CD4-positive, CD25-positive, alpha-beta regulatory T cell (primary cell): ENCODE measurements around the gene N4BP2. TPM values are rescaled to one million over a fixed set of nuclear protein-coding genes. Genes with fewer than 3 reads are reported as not detected.

Source experiments
- ATAC-seq, 2 donors: fragments of 150-1000 bp; cut with Tn5 transposase; one replicate each; pipeline ENCODE4 v1.10.0; 2021; ENCODE audit warnings: low read depth in 2 of 2, moderate number of reproducible peaks in 2 of 2, moderate library complexity in 1 of 2
- DNase-seq, 3 donors: peaks; one replicate each; pipeline versions ENCODE4 v3.0.0 to v3.0.0-alpha.2; 2012 to 2022; ENCODE audit warnings: mixed read lengths in 1 of 3
- H3K27ac ChIP-seq: one replicate; pipeline ENCODE4 v1.7.0; 2013; ENCODE audit warnings: mild to moderate bottlenecking, low read length; ENCODE audit not compliant: insufficient read depth, poor library complexity, severe bottlenecking
- H3K27me3 ChIP-seq: one replicate; pipeline ENCODE4 v1.7.0; 2013; ENCODE audit warnings: low read length; ENCODE audit not compliant: control insufficient read depth, insufficient read depth
- H3K36me3 ChIP-seq: one replicate; pipeline ENCODE4 v1.7.0; 2013; ENCODE audit warnings: mild to moderate bottlenecking, low read length, moderate library complexity; ENCODE audit not compliant: control insufficient read depth, insufficient read depth
- H3K4me1 ChIP-seq: 2 replicates; pipeline ENCODE4 v1.7.0; 2013; ENCODE audit warnings: mild to moderate bottlenecking, low read length; ENCODE audit not compliant: insufficient read depth, control insufficient read depth, poor library complexity, severe bottlenecking
- H3K4me3 ChIP-seq: one replicate; pipeline ENCODE4 v1.7.0; 2013; ENCODE audit warnings: low read depth, mild to moderate bottlenecking, low read length, moderate library complexity
- H3K9me3 ChIP-seq, 2 experiments: 1 replicate in 1 of 2; 2 replicates in 1 of 2; pipeline ENCODE4 v1.7.0; 2013; ENCODE audit warnings: low read length in 2 of 2, mild to moderate bottlenecking in 1 of 2, moderate library complexity in 1 of 2; ENCODE audit not compliant: control insufficient read depth in 2 of 2
- H3K27ac Mint-ChIP-seq, 3 donors: one replicate each; pipeline ENCODE4 v1.8.0; 2020 to 2022; ENCODE audit warnings: mild to moderate bottlenecking in 3 of 3, mixed read lengths in 3 of 3, moderate library complexity in 2 of 3
- H3K27me3 Mint-ChIP-seq: one replicate; pipeline ENCODE4 v1.8.0; 2022; ENCODE audit warnings: mild to moderate bottlenecking, mixed read lengths
- H3K36me3 Mint-ChIP-seq: one replicate; pipeline ENCODE4 v1.8.0; 2020; ENCODE audit warnings: mixed read lengths
- H3K4me1 Mint-ChIP-seq, 4 donors: one replicate each; pipeline ENCODE4 v1.8.0; 2020 to 2022; ENCODE audit warnings: mixed read lengths in 4 of 4, mild to moderate bottlenecking in 1 of 4
- H3K4me3 Mint-ChIP-seq, 4 donors: one replicate each; pipeline ENCODE4 v1.8.0; 2020 to 2022; ENCODE audit warnings: mild to moderate bottlenecking in 4 of 4, mixed read lengths in 4 of 4, moderate library complexity in 3 of 4
- H3K9me3 Mint-ChIP-seq, 7 donors: one replicate each; pipeline ENCODE4 v1.8.0; 2020 to 2022; ENCODE audit warnings: mixed read lengths in 7 of 7, mild to moderate bottlenecking in 3 of 7, moderate library complexity in 2 of 7
- polyA plus RNA-seq, 4 donors: library from polyadenylated mRNA; unstranded; fragments of 300-500 nt; fragmentation: Illumina TruSeq; gene quantifications; one replicate each; pipeline ENCODE4 v1.2.3, GENCODE V29; 2021
- total RNA-seq: library from RNA; stranded (reverse); gene quantifications from one replicate; pipeline ENCODE4 v1.2.3, GENCODE V29; 2022

Gene N4BP2
- total and polyA plus RNA-seq, 5 donors from 2014 or later: 6.3 to 21.4 (median 10.1) TPM

DNA sequence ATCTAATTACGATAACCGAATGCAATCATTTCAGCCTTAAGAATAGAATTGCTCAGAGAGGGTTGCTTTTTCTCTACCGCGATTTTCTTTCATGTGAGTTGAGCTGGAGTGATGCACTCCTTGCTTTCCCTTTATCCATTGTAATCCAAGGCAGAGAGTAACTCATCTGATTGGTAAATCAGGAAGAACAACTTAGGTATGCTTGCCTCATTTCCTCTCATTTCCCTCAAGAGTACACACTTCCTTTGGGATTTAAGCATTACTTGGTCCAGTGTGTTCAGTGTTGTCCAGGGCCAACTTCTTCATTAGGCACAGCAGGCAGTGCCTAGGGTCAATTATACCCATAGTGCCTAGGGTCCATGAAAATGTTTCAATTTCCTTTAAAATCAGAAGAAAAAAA is 15.7 kb upstream of the N4BP2 start:
- H3K4me1 Mint-ChIP-seq: peaks cover 0 to 3% (median 0%) of the 10 kb centered on the region in 4 donors
- H3K4me3 Mint-ChIP-seq: no peak overlapping the region

DNA sequence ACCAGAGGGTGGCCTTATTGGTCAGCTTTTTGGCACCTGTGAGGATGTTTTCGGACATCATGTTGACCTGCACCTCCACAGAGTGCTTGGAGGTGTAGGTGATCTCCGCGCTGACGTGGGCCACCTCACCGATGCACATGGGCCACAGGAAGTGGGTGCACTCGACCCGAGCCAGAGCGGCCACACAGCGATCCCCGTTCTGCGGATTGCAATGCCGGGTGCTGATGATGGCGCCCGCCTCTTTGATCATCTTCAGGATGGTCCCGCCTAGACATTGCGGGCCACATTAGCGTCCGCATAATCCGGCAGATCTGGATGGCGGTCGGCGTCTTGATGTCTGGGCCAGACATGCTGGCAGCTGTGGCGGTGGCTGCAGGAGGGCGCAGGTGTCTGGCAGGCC is 12.9 kb upstream of the N4BP2 start:
- no peak overlapping the region for H3K27ac ChIP-seq
- Mint-ChIP-seq H3K4me3 (no peak overlapping the region), H3K27ac (no peak overlapping the region), H3K9me3 (no peaks in the 10 kb centered on the region), H3K36me3 (no peaks in the 10 kb centered on the region), H3K27me3 (no peaks in the 10 kb centered on the region), H3K4me1 (peaks cover 0 to 4% (median under 1%) of the 10 kb centered on the region in 4 donors)
- H3K27me3 ChIP-seq: no peaks in the 10 kb centered on the region
- no peaks in the 10 kb centered on the region for H3K36me3 ChIP-seq
- DNase-seq: no peak
- H3K4me1 ChIP-seq: no peaks in the 10 kb centered on the region
- H3K4me3 ChIP-seq: no peak overlapping the region
- no peaks in the 10 kb centered on the region for H3K9me3 ChIP-seq
- no peak for ATAC-seq

More for the DNA sequence above, 15.7 kb upstream of the N4BP2 start:
- no peaks in the 10 kb centered on the region for H3K36me3 ChIP-seq
- ATAC-seq (no peak), DNase-seq (no peak)
- H3K36me3 Mint-ChIP-seq: no peaks in the 10 kb centered on the region
- H3K9me3 ChIP-seq: no peaks in the 10 kb centered on the region
- H3K27ac ChIP-seq: no peak overlapping the region
- no peaks in the 10 kb centered on the region for H3K27me3 Mint-ChIP-seq
- H3K4me1 ChIP-seq: no peaks in the 10 kb centered on the region
- H3K4me3 ChIP-seq: no peak overlapping the region
- H3K27ac Mint-ChIP-seq: no peak overlapping the region
- no peaks in the 10 kb centered on the region for H3K9me3 Mint-ChIP-seq
- H3K27me3 ChIP-seq: no peaks in the 10 kb centered on the region

DNA sequence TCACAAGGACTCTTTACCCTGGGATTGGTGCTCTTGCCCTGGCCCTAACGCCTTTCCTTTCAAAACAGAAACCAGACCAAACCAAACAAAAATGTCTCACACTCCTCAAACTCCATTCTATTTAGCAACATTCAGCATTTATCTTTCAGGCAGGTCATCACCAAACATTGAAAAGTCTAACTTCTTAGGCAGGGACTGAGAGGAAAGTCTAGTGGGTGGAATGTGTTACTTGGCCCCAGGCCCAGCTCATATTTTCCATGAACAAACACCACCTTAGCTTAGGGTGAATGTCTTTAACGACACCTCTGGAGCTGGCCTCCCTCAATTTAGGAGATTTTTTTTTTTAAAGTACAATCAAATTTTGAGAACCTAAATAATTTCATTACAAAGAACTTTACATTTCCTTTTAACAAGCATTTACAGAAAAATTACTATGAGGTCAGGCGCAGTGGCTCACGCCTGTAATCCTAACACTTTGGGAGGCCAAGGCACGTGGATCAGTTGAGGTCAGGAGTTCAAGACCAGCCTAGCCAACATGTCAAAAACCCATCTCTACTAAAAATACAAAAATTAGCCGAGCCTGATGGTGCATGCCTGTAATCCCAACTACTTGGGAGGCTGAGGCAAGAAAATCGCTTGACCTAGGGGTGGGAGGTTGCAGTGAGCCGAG is 10.2 kb upstream of the N4BP2 start:
- H3K27me3 ChIP-seq: no peaks in the 10 kb centered on the region

GRCh38 chr4:40053161-40053560 is 3.5 kb upstream of the N4BP2 start:
- H3K27me3 Mint-ChIP-seq: peaks cover 10% of the 10 kb centered on the region
- H3K4me3 Mint-ChIP-seq: peak overlapping the region in 1 of 4 donors; percentile 29
- ATAC-seq (no peak), DNase-seq (no peak)
- Histone ChIP-seq H3K27me3 (no peaks in the 10 kb centered on the region), H3K4me3 (no peak overlapping the region), H3K27ac (no peak overlapping the region), H3K4me1 (peaks cover 22% of the 10 kb centered on the region), H3K9me3 (no peaks in the 10 kb centered on the region), H3K36me3 (no peaks in the 10 kb centered on the region)
- H3K36me3 Mint-ChIP-seq: no peaks in the 10 kb centered on the region
- H3K27ac Mint-ChIP-seq: no peak overlapping the region
- peaks cover 0 to 20% (median 11%) of the 10 kb centered on the region in 4 donors for H3K4me1 Mint-ChIP-seq
- H3K9me3 Mint-ChIP-seq: peaks cover 0 to 2% (median 0%) of the 10 kb centered on the region in 7 donors

More for the DNA sequence above, 10.2 kb upstream of the N4BP2 start:
- no peaks in the 10 kb centered on the region for H3K36me3 ChIP-seq
- Mint-ChIP-seq H3K27me3 (no peaks in the 10 kb centered on the region), H3K27ac (peak overlapping the region in 1 of 3 donors; percentile 51), H3K4me1 (peaks cover 0 to 4% (median under 1%) of the 10 kb centered on the region in 4 donors), H3K9me3 (no peaks in the 10 kb centered on the region), H3K4me3 (no peak overlapping the region), H3K36me3 (no peaks in the 10 kb centered on the region)
- H3K4me3 ChIP-seq: no peak overlapping the region
- no peaks in the 10 kb centered on the region for H3K4me1 ChIP-seq
- DNase-seq (no peak), ATAC-seq (no peak)
- no peaks in the 10 kb centered on the region for H3K9me3 ChIP-seq
- H3K27ac ChIP-seq: no peak overlapping the region

- H3K4me3 ChIP-seq: peak overlapping the region; percentile 80
- Mint-ChIP-seq H3K4me3 (peak overlapping the region; percentile 88 to 97 (median 94)), H3K4me1 (peaks cover 10 to 40% (median 21%) of the 10 kb centered on the region in 4 donors), H3K27me3 (peaks cover 10% of the 10 kb centered on the region), H3K27ac (peak overlapping the region; percentile 81 to 98 (median 89)), H3K9me3 (peaks cover 0 to 2% (median 0%) of the 10 kb centered on the region in 7 donors), H3K36me3 (no peaks in the 10 kb centered on the region)
- H3K27me3 ChIP-seq: no peaks in the 10 kb centered on the region
- ATAC-seq: peak; percentile 1 to 3
- H3K4me1 ChIP-seq: peaks cover 37% of the 10 kb centered on the region
- peak in 1 of 3 donors; percentile 92 for DNase-seq
- H3K27ac ChIP-seq: peak overlapping the region; percentile 78
- H3K36me3 ChIP-seq: no peaks in the 10 kb centered on the region
- no peaks in the 10 kb centered on the region for H3K9me3 ChIP-seq
These were observed 1.2 kb upstream of the N4BP2 start for GRCh38 chr4:40055511-40055862.

DNA sequence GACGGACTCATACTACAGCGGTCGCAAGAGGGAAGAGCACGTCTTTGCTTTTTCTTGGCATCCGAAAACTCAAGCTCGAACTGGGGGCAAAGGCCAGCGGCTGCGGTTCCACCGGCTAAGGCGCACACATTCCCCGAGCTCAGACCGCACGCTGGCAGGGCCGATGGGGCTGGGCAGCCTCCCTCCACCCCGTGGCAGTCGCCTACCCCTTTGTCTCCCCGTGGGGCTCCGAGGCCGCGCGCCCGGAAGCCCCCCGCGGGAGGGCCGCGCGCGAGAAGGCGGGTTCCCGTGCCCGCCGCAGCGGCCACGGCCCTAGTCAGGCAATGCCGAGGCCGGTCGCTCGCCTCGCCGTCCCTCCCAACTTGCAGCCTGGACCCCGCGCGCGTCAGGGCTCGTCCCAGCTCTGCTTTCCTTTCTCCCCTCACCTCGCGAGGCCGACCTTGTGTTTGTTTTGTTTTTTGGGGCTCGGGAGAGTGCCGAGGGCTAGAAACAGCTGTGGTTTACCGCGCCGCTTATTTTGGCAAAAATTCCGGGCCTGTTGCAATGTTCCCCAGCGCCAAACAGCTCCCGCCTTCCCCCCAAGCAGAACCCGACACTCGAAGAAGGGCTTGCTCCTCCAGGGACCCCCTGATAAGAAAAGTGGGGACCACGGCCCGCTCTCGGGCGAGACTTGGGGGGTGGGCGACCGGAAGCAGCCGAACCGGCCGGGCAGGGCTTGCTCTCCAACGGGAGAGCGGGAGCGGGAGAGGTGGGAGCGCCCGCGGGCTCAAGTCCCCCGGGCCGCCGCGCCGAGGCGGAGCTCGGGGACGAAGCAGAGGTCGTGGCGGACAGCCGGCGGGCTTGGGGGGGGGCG is 561 bp upstream of the N4BP2 start:
- Histone ChIP-seq H3K4me3 (peak overlapping the region; percentile 80), H3K9me3 (no peaks in the 10 kb centered on the region), H3K27ac (peak overlapping the region; percentile 78), H3K27me3 (no peaks in the 10 kb centered on the region), H3K36me3 (no peaks in the 10 kb centered on the region), H3K4me1 (peaks cover 37% of the 10 kb centered on the region)
- DNase-seq: peak in 2 of 3 donors; percentile 40 to 43
- peak; percentile 15 to 19 for ATAC-seq
- peaks cover 10 to 42% (median 21%) of the 10 kb centered on the region in 4 donors for H3K4me1 Mint-ChIP-seq
- H3K27ac Mint-ChIP-seq: peak overlapping the region; percentile 87 to 98 (median 89)
- peaks cover 0 to 2% (median 0%) of the 10 kb centered on the region in 7 donors for H3K9me3 Mint-ChIP-seq
- H3K4me3 Mint-ChIP-seq: peak overlapping the region; percentile 91 to 97 (median 94)
- H3K36me3 Mint-ChIP-seq: no peaks in the 10 kb centered on the region
- peaks cover 10% of the 10 kb centered on the region for H3K27me3 Mint-ChIP-seq

DNA sequence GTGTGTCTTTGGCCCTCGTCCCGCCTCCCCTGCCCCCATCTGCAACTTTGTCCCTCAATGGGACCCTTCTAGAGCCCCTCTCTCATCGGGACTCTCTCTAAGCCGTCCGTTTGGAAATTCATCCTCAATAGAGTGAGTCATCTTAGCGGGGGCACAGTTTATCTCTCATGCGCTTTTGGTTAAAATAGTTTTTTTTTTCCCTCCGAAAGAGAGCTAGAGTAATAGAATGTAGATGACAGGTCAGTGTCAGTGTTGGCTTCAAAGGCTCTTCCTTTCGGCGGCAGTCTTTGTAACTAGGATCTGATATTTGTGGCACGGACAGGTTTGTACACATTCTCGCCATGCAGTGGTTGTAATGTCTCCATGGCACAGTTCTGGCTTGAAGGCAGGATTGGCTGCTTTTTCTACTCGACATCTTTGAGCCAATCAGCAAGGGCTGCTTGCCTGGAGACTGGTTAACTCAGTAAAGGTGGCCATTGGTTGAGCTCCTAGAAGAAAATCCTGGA is 989 bp downstream of the N4BP2 start:
- DNase-seq (peak; percentile 59 to 92 (median 76)), ATAC-seq (peak; percentile 74 to 78)
- Mint-ChIP-seq H3K36me3 (peaks cover 6% of the 10 kb centered on the region), H3K4me1 (peaks cover 15 to 47% (median 25%) of the 10 kb centered on the region in 4 donors), H3K27me3 (peaks cover 10% of the 10 kb centered on the region), H3K9me3 (peaks cover 0 to 2% (median 0%) of the 10 kb centered on the region in 7 donors), H3K27ac (peak overlapping the region; percentile 90 to 96 (median 90)), H3K4me3 (peak overlapping the region; percentile 91 to 99 (median 97))
- Histone ChIP-seq H3K9me3 (no peaks in the 10 kb centered on the region), H3K27ac (peak overlapping the region; percentile 78), H3K27me3 (no peaks in the 10 kb centered on the region), H3K4me3 (peak overlapping the region; percentile 88), H3K36me3 (no peaks in the 10 kb centered on the region), H3K4me1 (peaks cover 37% of the 10 kb centered on the region)
